ENCODE results near the gene DRGX. TPM values are rescaled to one million over a fixed set of nuclear protein-coding genes. Genes with fewer than 3 reads are reported as not detected.

Gene DRGX
- total and polyA plus RNA-seq, 2 donors (not counting 1 experiment from before 2014, with no cell fraction given), result not detected

DNA sequence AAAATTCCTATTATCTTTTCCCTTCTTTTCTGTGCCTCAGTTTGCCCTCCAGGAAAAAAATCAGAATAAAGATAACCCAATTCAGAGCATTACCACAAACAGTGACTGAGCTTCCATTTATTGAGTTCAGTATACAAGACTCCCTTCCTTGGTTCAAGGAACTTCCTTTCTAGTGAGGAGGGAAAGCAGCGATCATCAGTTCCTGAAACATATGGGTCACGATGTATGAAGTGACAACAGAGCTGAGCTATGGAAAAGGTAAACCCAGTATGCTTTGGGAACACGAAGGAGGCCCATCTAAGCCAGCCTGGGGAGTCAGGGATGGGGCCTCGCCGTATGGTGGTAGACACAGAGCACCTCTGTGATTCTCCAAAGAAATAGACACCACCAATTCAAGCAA, 81.1 kb downstream of the DRGX start:
- Mint-ChIP-seq H3K27me3 (no peaks in the 10 kb centered on the region), H3K4me3 (no peak overlapping the region), H3K9me3 (ENCODE audit: insufficient read depth) (no peaks in the 10 kb centered on the region), H3K27ac (no peak overlapping the region), H3K4me1 (peaks cover 20% of the 10 kb centered on the region)
- Histone ChIP-seq H3K27ac (ENCODE audit: low read length in 2 of 2) (no peak overlapping the region), H3K4me1 (ENCODE audit: control insufficient read depth in 2 of 2, insufficient read depth in 2 of 2, low read length in 2 of 2) (peaks cover 12 to 18% of the 10 kb centered on the region in 2 donors), H3K9me3 (ENCODE audit: control extremely low read depth in 1 of 3, control insufficient read depth in 2 of 3, insufficient read depth in 1 of 3, low read length in 2 of 3) (no peaks in the 10 kb centered on the region), H3K4me3 (ENCODE audit: control extremely low read depth in 1 of 5, extremely low read depth in 1 of 5, insufficient read depth in 1 of 5, low read depth in 2 of 5, low read length in 4 of 5) (no peak overlapping the region), H4K20me1 (ENCODE audit: control insufficient read depth, insufficient read depth, low read length, poor library complexity, severe bottlenecking) (no peaks in the 10 kb centered on the region), H2AFZ (ENCODE audit: insufficient read depth, low read depth, low read length, poor library complexity, severe bottlenecking) (no peak overlapping the region), H3K27me3 (replicated peaks in 1 of 4; ENCODE audit: control extremely low read depth in 1 of 4, control insufficient read depth in 3 of 4, insufficient read depth in 4 of 4, low read length in 3 of 4) (no peaks in the 10 kb centered on the region), H3K79me2 (ENCODE audit: control insufficient read depth, insufficient read depth, low read length) (no peaks in the 10 kb centered on the region), H3K9ac (ENCODE audit: low read length) (no peak overlapping the region), H3K4me2 (replicated peaks; ENCODE audit: low read depth, low read length, poor library complexity, severe bottlenecking) (no peak overlapping the region), H3K36me3 (replicated peaks in 1 of 2; ENCODE audit: control extremely low read depth in 1 of 2, control insufficient read depth in 1 of 2, extremely low read depth in 1 of 2, insufficient read depth in 2 of 2, low read length in 1 of 2) (no peaks in the 10 kb centered on the region)
- ChIA-PET CTCF (no interaction called here), POLR2A (no interaction called here)
- TF ChIP-seq, protein P1, sequence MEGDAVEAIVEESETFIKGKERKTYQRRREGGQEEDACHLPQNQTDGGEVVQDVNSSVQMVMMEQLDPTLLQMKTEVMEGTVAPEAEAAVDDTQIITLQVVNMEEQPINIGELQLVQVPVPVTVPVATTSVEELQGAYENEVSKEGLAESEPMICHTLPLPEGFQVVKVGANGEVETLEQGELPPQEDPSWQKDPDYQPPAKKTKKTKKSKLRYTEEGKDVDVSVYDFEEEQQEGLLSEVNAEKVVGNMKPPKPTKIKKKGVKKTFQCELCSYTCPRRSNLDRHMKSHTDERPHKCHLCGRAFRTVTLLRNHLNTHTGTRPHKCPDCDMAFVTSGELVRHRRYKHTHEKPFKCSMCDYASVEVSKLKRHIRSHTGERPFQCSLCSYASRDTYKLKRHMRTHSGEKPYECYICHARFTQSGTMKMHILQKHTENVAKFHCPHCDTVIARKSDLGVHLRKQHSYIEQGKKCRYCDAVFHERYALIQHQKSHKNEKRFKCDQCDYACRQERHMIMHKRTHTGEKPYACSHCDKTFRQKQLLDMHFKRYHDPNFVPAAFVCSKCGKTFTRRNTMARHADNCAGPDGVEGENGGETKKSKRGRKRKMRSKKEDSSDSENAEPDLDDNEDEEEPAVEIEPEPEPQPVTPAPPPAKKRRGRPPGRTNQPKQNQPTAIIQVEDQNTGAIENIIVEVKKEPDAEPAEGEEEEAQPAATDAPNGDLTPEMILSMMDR (IDR thresholded peaks at IDR 0.05), result no peak
- no peak for TF ChIP-seq EZH2 (IDR thresholded peaks at IDR 0.05; ENCODE audit: borderline replicate concordance, insufficient read depth, low read depth, low read length, poor library complexity, severe bottlenecking)
- intact Hi-C loops (cut with micrococcal nuclease), result loop anchor here (5.0 kb wide), 1 partner anchor 123 kb away; no protein-coding TSS in a partner anchor
- no peak for ATAC-seq (ENCODE audit: low read depth)
- no peak for DNase-seq
- WGBS (ENCODE audit: insufficient coverage), result no CpG with 5 or more reads among the region's 5 CpGs

Other genes starting within 250 kb of the DRGX start
- gene TMEM273, start 207.7 kb downstream of the DRGX start, total RNA-seq, result 36.0 and 37.5 TPM in 2 replicates
- gene TMEM273, start 207.7 kb downstream of the DRGX start, polyA plus RNA-seq, result 6.1 and 36.4 TPM in 2 replicates
- gene C10orf71, start 96.9 kb downstream of the DRGX start, total RNA-seq, result not detected in 2 replicates
- gene C10orf71, start 96.9 kb downstream of the DRGX start, polyA plus RNA-seq, result not detected in 2 replicates
- gene ERCC6, start 143.0 kb upstream of the DRGX start, total RNA-seq, result 59.8 and 65.9 TPM in 2 replicates
- gene ERCC6, start 143.0 kb upstream of the DRGX start, polyA plus RNA-seq, result 8.1 and 11.8 TPM in 2 replicates
- not detected in 2 replicates for gene SLC18A3, start 214.2 kb upstream of the DRGX start, total RNA-seq
- not detected in 2 replicates for gene SLC18A3, start 214.2 kb upstream of the DRGX start, polyA plus RNA-seq
- not detected in 2 replicates for gene CHAT, start 217.9 kb upstream of the DRGX start, total RNA-seq
- not detected in 2 replicates for gene CHAT, start 217.9 kb upstream of the DRGX start, polyA plus RNA-seq

Data from B cell (primary cell).